Large intestine (tissue), 3 donors: ENCODE data around the gene TYSND1. TPM values are rescaled to one million over a fixed set of nuclear protein-coding genes. Genes with fewer than 3 reads are reported as not detected.
A peak's percentile ranks its signal among the peaks of the same experiment; 100 is the strongest.
"Not testable (repeated sequence)": the region's sequence is repeated elsewhere in the genome, so short reads cannot be mapped to it uniquely, and the experiment has no call there.

ENCODE experiments used
- DNase-seq, 2 donors: peaks; one replicate each; pipeline versions ENCODE4 v3.0.0 to v3.0.0-alpha.2; 2013
- H3K27ac ChIP-seq: one replicate; pipeline ENCODE4 v1.5.1; 2013; ENCODE audit warnings: low read length
- H3K27me3 ChIP-seq: 2 replicates; pipeline ENCODE4 v1.6.1; 2013; ENCODE audit warnings: low read length; ENCODE audit not compliant: control insufficient read depth, insufficient read depth
- H3K36me3 ChIP-seq: 2 replicates; pipeline ENCODE4 v1.6.1; 2013; ENCODE audit warnings: low read length; ENCODE audit not compliant: control insufficient read depth, insufficient read depth
- H3K4me1 ChIP-seq: one replicate; pipeline ENCODE4 v1.6.1; 2013; ENCODE audit warnings: low read length; ENCODE audit not compliant: control insufficient read depth, insufficient read depth
- H3K4me3 ChIP-seq: one replicate; pipeline ENCODE4 v1.5.1; 2013; ENCODE audit warnings: low read length
- H3K9me3 ChIP-seq: one replicate; pipeline ENCODE4 v1.6.1; 2013; ENCODE audit warnings: mild to moderate bottlenecking, low read depth, low read length, moderate library complexity; ENCODE audit not compliant: control insufficient read depth
- WGBS: methylation state at CpG from one replicate; pipeline ENCODE4 v1.1.5; 2013; ENCODE audit warnings: low lambda C conversion rate; ENCODE audit not compliant: insufficient coverage; 5-methylcytosine and 5-hydroxymethylcytosine counted together
- polyA plus RNA-seq: library from polyadenylated mRNA; unstranded; fragments of 120-200 nt; gene quantifications from one replicate; pipeline ENCODE4 v1.2.1, GENCODE V29; 2013

Gene TYSND1
- polyA plus RNA-seq, 1 donor: 15.7 TPM

DNA sequence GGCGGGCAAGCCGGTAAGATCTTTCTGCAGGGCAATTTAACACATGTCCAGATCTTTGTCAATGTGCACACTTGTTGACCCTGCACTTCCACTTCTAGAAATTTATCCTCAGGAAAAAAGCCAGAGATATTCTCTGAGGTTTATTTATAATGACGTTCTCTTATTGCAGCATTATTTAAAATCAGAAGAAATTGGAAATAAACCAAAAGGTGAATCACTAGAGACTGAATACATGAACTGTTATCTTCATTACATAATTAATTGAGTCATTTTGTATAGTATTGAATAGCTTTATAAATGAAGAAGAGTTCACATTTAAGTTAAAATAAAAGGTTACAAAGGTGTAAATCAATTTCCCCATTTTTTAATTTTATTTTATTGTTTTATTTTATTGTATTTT, 40.1 kb upstream of the TYSND1 start:
- Histone ChIP-seq H3K4me3 (no peak overlapping the region), H3K27me3 (peaks cover 2% of the 10 kb centered on the region), H3K9me3 (no peaks in the 10 kb centered on the region), H3K4me1 (no peaks in the 10 kb centered on the region), H3K36me3 (no peaks in the 10 kb centered on the region), H3K27ac (no peak overlapping the region)
- WGBS: no CpG with 5 or more reads among the region's 3 CpGs
- no peak for DNase-seq

DNA sequence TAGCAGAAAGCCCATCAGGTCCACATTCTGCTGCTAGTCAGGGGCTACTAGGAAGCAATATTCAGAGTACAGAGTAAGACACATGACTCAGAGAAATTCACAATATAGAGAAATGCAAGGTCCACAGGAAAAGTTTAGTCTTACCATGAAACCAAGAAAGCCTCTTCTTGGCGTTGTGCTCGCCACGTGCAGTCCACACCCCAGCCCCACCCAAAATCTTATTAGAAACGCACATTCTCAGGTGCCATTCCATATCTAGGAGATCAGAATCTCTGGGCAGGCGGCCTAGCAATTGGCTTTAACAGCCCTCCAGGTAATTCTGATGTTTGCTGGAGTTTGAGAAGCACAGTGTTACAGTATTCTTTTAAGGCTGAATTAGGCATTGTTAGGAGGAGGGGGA, 39.6 kb upstream of the TYSND1 start:
- peak in 1 of 2 donors; percentile 10 for DNase-seq
- no peaks in the 10 kb centered on the region for H3K4me1 ChIP-seq
- H3K36me3 ChIP-seq: no peaks in the 10 kb centered on the region
- H3K4me3 ChIP-seq: no peak overlapping the region
- H3K27me3 ChIP-seq: peaks cover 2% of the 10 kb centered on the region
- no CpG with 5 or more reads among the region's 5 CpGs for WGBS
- H3K9me3 ChIP-seq: no peaks in the 10 kb centered on the region
- no peak overlapping the region for H3K27ac ChIP-seq

DNA sequence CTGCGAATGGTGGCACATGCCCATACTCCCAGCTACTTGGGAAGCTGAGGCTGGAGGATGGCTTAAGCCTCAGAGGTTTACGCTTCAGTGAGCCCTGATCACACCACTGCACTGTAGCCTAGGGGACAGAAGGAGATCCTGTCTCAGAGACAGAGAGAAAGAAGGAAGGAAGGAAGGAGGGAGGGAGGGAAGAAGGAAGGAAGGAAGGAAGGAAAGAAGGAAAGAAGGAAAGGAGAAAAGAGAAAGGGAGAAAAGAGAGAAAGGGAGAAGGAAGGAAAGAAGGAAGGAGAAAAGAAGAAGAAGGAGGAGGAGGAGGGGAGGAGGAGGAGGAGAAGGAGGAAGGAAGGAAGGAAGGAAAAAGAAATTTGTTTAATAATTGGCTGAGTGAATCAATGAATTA, 36.8 kb upstream of the TYSND1 start:
- WGBS: no CpG with 5 or more reads among the region's 2 CpGs
- DNase-seq: no peak
- H3K4me1 ChIP-seq: no peaks in the 10 kb centered on the region

DNA sequence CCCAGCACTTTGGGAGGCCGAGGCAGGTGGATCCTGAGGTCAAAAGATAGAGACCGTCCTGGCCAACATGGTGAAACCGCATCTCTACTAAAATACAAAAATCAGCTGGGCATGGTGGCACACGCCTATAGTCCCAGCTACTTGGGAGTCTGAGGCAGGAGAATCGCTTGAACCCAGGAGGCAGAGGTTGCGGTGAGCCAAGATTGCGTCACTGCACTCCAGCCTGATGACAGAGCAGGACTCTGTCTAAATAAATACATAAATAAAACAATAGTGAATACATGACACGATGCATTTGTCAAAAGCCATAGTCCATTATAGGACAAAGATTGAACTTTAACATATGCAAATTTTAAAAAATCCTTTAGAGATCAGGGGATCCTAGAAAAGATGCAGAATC, 32.7 kb upstream of the TYSND1 start:
- H3K27me3 ChIP-seq, H3K4me1 ChIP-seq, DNase-seq, H3K27ac ChIP-seq, H3K36me3 ChIP-seq, H3K9me3 ChIP-seq, H3K4me3 ChIP-seq: not testable (repeated sequence)
- WGBS: 83% methylated on average over 1 of the region's 8 CpGs

More for the DNA sequence above, 36.8 kb upstream of the TYSND1 start:
- Histone ChIP-seq H3K27me3 (peaks cover 2% of the 10 kb centered on the region), H3K9me3 (no peaks in the 10 kb centered on the region), H3K27ac (no peak overlapping the region), H3K4me3 (no peak overlapping the region), H3K36me3 (no peaks in the 10 kb centered on the region)

DNA sequence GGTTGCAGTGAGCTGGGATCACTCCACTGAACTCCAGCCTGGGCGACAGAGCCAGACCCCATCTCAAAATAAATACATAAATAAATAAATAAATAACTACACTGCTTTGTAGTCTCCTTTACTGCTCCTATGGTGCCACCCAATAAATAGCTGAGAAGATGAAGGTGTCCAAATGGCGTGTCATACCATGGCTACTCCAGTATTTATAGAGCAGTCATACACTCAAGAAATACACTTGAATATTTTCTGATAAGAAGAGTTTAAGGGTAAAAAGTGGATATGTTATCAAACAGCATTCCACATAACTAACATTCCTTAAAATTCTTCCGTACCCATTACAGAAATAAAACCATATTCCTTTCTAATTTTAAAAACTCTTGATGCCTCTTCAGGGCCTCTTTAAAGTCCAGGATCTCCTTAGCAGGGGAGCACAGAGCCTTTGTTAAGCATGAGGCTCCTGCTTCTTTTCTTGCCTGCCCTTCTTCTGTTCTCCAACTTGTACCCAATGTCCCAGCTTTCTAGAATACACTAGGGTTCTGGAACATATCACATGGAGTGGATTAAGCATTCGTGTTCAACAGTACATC, 31.7 kb upstream of the TYSND1 start:
- Histone ChIP-seq H3K4me1 (no peaks in the 10 kb centered on the region), H3K4me3 (no peak overlapping the region), H3K9me3 (no peaks in the 10 kb centered on the region), H3K27ac (no peak overlapping the region), H3K27me3 (peaks cover 2% of the 10 kb centered on the region), H3K36me3 (no peaks in the 10 kb centered on the region)
- no peak for DNase-seq
- no CpG with 5 or more reads among the region's 4 CpGs for WGBS

DNA sequence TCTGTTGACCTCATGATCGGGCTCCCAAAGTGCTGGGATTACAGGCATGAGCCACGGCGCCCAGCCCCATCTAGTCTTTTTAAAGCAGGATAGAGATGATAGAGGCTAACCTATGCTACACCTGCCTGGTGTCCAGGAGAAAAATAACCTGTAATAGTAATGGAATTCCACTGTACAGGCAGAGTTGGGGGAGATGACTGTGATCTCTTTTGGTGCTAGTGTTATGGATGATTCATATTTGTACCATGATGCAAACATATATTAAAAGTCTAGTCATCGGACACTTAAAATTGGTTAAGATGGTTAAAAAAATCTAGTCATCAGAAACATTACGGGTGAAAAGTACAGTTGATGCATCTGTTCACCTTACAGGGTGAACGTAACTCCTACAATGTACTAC, 29.9 kb upstream of the TYSND1 start:
- no peaks in the 10 kb centered on the region for H3K36me3 ChIP-seq
- no peak overlapping the region for H3K4me3 ChIP-seq
- no peak for DNase-seq
- WGBS: no CpG with 5 or more reads among the region's 6 CpGs
- H3K9me3 ChIP-seq: no peaks in the 10 kb centered on the region
- H3K27ac ChIP-seq: no peak overlapping the region
- H3K27me3 ChIP-seq: no peaks in the 10 kb centered on the region
- H3K4me1 ChIP-seq: no peaks in the 10 kb centered on the region

DNA sequence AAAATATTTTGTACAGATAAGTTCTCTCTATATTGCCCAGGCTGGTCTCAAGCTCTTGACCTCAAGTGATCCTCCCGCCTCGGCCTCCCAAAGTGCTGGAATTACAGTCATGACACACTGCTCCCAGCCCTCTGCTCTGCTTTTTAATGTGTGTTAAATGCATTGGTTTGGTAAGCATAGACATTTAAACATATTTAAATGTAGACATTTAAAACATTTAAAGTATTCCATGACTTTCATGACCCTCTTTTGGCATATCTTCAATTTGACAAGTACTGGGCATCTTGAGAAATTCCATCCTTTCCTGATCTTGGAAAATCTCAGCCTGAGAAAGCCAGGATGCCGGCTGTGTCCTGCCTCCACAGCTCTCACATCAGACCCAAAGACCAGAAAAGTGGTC, 29.0 kb upstream of the TYSND1 start:
- Histone ChIP-seq H3K4me3 (no peak overlapping the region), H3K4me1 (no peaks in the 10 kb centered on the region), H3K36me3 (no peaks in the 10 kb centered on the region), H3K27me3 (no peaks in the 10 kb centered on the region), H3K9me3 (no peaks in the 10 kb centered on the region), H3K27ac (no peak overlapping the region)
- no CpG with 5 or more reads among the region's 3 CpGs for WGBS
- DNase-seq: no peak

DNA sequence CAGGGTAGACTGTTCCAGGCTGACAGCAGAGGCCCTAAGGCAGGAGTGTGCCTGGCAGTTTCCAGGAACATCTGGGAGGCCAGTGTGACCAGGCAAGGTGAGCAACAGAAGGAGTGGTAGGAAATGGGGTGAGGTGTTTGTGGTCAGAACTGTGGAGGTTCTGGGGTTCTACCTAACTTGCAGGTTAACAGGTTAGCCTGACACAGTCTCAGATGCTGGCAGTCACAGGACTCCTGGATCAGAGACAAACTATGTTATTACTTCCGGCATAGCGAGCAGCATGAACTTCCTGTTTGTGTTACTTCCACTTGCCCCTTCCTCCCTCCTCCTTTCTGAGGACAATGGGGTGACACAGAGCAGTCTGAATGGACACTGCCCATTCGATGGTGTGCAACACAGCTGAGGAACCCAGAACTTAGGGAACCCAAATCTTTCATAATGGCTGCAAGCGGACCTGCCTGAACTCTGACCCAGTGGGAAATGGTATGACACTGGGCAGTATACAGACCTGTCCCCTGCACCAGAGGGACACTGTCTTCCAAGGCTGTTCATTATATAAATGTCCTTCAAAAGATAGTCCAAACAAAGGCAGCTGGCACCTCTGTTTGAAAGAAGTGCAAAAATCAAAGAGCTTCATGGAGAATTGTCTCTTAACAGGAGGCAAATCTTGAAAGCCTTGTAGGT, 27.7 kb upstream of the TYSND1 start:
- peak in 1 of 2 donors; percentile 16 for DNase-seq
- no peaks in the 10 kb centered on the region for H3K36me3 ChIP-seq
- H3K9me3 ChIP-seq: no peaks in the 10 kb centered on the region
- no peaks in the 10 kb centered on the region for H3K27me3 ChIP-seq
- H3K27ac ChIP-seq: no peak overlapping the region
- WGBS: 100% methylated on average over 1 of the region's 4 CpGs
- no peak overlapping the region for H3K4me3 ChIP-seq
- no peaks in the 10 kb centered on the region for H3K4me1 ChIP-seq

DNA sequence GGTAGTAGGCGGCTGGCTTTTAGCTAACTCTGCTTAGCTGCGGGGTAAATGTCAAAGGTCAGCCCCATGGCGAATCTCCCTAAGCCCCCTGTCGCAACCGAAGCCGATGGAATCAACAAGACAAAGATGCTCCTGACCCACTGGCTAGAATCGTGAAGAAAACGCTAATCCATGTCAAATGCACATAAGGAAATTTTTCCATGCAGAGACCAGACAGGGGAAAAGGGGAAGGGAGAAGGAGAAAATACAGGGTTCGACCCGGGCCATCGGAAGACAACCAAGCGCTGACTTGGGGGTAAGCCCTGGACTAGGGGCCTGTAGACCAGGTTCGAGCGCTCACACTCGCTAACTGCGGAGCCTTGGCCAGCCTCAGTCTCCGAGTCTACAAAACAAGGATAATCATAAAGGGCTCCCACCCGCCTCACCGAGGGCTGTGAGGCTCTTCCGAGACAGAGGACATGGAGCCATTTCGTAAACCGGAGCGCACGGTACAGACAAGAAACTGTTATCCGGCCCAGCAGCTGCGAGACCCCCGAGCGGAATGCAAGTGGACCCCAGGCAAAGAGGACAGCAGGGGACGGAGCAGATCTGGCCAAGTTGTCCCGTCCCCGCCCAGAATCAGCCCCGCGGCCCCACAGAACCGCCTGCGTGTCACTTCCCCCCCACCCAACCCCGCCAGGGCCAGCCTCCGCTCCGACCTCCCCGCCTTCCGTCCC, 23.3 kb upstream of the TYSND1 start:
- Histone ChIP-seq H3K27ac (peak overlapping the region; percentile 71), H3K36me3 (peaks cover 18% of the 10 kb centered on the region), H3K4me3 (peak overlapping the region; percentile 91), H3K9me3 (no peaks in the 10 kb centered on the region), H3K27me3 (no peaks in the 10 kb centered on the region), H3K4me1 (peaks cover 3% of the 10 kb centered on the region)
- no CpG with 5 or more reads among the region's 40 CpGs for WGBS
- peak in 1 of 2 donors; percentile 16 for DNase-seq

DNA sequence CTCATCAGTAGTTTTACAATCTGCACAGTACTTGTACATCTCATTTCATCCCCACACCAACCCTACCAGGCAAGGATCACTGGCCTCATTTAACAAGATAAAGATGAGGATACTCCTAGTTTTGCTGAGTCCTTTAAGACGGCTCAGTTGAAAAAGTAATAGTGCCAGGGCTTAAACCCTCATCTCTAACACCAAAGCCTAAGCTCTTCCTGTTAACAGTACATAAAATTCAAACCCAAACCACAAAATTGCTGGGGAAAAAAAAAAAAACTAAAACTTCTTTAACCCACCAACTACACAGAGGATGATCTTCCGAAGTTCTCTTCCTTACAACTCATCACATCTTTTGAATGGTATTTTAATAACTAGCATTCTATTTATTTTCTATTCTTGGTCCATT, 22.5 kb upstream of the TYSND1 start:
- peaks cover 21% of the 10 kb centered on the region for H3K36me3 ChIP-seq

More for the DNA sequence above, 22.5 kb upstream of the TYSND1 start:
- WGBS: no CpG with 5 or more reads among the region's 2 CpGs
- no peaks in the 10 kb centered on the region for H3K27me3 ChIP-seq
- no peak for DNase-seq
- peak overlapping the region; percentile 91 for H3K4me3 ChIP-seq
- H3K9me3 ChIP-seq: no peaks in the 10 kb centered on the region
- peaks cover 3% of the 10 kb centered on the region for H3K4me1 ChIP-seq
- no peak overlapping the region for H3K27ac ChIP-seq
